HG02973 (cell line): ENCODE results near the gene CREM.

ENCODE experiments used
- ATAC-seq: cut with Tn5 transposase; IDR thresholded peaks from one replicate; pipeline ENCODE4 v1.9.1; 2021; ENCODE audit warnings: moderate library complexity; ENCODE audit not compliant: unreplicated experiment

Gene CREM

DNA sequence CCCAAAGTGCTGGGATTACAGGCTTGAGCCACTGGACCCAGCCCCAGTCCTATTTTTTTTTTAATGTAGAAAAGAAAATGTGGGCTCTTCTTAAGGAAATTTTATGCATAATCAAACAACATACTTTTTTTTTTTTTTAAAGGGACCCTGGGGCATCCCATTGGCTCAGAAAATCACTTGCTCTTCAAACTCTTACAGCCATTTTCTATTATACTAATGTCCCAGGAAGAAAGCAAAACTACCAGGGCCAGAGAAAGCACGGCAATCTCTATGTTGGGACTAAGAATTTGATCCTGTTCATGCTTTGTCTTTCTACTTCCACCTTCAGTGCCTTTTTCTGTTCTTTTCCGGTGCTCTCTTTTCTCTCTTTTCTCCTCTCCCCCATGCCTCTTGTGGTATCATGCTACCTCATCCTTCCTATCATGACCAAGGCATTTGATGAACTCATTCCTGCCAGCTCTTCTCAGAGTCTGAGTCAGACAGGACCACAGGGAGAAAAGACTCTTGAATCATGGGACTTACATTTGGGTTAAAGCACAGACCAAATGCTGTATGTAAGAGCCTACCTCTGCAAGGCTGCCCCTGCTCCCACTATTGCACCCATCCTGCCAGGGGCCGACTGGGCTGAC lies 133.2 kb downstream of the CREM start:
- no peak for ATAC-seq

DNA sequence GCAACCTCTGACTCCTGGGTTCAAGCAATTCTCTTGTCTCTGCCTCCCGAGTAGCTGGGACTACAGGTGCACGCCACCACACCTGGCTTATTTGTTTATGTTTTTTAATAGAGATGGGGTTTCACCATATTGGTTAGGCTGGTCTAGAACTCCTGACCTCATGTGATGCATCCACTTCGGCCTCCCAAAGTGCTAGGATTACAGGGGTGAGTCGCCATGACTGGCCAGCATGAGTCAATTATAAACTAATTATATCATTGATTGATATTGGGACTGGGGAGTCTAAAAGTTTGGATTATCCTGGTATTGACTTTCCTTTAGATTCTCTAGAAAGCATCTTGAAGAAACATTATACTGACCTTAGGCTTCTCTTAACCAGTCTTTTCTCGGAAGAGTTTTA lies 135.8 kb downstream of the CREM start:
- ATAC-seq: no peak
